Amniotic stem cell (primary cell): ENCODE results near the gene CORO1C.
"Not testable (repeated sequence)": the region's sequence is repeated elsewhere in the genome, so short reads cannot be mapped to it uniquely, and the experiment has no call there.

Experiments used
- DNase-seq: peaks from one replicate; lab custom pipeline; 2025; lab: John Stamatoyannopoulos, UW

Gene CORO1C

DNA sequence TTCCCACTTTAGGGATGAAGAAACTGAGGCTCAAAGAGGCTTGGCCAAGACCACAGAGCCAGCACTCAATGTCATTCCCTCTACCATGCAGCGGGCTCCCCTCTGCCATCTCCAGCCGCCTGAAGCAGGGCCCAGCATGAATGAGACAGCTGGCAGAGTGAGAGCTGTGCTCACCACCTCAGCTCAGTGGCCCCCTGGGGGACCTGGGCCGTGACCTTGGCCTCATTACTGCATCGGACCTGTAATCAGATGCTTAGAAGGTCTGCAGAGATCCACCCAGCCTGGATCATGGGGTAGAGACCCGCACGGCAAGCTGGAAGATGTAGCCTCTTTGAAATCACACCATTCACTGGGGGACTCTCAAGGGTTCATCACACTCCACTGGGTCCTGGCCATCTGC is 22.7 kb upstream of the CORO1C start:
- no peak for DNase-seq

- DNase-seq: no peak
Measured at GRCh38 chr12:108752387-108752786, 21.1 kb upstream of the CORO1C start.

DNA sequence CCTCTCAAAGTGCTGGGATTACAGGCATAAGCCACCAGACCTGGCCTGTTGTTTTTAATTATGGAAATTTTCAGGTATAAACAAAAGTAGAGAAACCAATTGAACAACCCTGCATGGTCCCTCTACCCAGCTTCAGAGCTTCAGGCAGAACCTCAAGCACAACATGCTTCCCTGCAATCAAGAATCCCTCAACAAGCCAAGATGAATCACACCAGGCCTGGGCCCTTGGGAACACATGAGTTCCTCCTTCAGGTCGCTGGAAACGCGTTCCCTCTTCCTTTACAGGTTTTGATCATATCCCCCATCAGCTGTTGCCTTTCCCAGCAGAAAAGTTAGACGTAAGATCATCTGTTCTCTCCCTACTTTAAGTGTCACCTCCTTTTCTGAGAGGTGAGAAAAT is 20.5 kb upstream of the CORO1C start:
- DNase-seq: no peak

- not testable (repeated sequence) for DNase-seq
Measured at GRCh38 chr12:108751003-108751402, 19.7 kb upstream of the CORO1C start.

DNA sequence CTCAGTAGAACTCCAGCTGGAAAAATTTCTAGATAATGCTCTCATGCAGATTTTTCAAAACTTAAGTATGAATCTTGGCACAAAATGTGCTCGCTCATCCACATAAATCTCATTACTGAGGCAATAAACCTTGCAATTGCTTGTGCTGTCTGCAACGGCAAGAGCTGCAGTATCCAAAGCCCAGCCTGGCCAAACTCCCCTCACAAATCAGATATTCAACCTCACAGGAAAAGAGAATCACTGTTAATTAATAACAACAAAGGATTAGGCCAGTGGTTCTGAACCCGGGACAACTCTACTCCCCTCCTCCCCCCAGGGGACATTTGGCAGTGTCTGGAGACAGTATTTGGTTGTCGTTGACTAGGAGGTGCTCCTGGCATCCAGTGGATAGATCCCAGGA is 19.2 kb upstream of the CORO1C start:
- no peak for DNase-seq

DNA sequence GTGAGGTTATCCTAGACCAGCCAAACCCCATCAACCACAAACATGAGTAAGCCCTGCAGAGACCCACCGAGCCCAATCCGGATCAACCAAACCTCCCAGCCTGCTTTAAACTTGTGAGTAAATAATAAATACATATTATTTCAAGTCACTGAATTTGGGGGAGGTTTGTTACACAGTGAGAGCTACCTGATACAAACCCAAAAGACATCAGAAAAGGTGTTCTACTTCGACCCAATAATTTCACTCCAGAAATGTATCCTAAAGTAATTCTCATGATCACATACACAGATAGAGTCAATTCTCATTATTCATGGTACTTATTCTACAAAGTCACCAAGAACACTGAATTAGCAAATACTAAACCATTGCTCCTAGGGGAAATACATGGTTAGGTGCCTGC is 16.2 kb upstream of the CORO1C start:
- no peak for DNase-seq

DNA sequence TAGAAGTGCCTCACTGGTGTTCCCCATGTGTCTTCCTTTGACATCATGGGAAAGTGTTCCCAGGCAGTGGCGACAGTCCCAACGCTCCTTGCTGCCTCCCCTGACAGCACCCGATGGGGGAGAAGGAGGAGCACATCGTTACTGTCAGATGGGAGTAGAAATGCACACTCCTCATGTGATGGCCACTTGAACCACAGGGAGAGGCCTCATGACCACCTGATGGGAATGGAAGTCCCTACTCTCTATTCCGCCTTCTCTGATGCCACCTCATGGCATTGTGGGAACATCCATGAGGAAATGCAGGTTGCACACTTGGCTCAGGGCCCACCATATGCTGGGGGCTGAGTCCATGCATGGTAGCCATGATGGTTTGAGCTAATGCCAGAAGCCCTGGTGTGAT is 14.3 kb upstream of the CORO1C start:
- no peak for DNase-seq

GRCh38 chr12:108744021-108744897 is 12.9 kb upstream of the CORO1C start:
- DNase-seq: no peak

DNA sequence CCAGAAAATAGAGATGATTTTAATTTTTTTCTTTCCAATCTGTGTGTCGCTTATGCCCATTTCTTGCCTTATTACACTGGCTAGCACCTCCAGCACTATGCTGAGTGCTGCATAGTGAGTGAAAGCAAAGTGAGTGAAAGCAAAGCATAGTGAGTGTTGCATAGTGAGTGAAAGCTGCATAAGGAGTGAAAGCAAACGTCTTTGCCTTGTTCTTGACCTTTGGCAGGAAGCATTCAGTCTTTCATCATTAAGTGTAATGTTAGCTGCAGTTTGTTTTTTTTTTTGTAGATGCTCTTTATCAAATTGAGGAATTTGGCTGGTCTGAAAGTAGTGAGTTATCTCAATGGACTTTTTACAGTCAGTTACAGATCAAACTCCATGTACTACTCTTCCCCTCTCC is 6.9 kb upstream of the CORO1C start:
- DNase-seq: no peak

DNA sequence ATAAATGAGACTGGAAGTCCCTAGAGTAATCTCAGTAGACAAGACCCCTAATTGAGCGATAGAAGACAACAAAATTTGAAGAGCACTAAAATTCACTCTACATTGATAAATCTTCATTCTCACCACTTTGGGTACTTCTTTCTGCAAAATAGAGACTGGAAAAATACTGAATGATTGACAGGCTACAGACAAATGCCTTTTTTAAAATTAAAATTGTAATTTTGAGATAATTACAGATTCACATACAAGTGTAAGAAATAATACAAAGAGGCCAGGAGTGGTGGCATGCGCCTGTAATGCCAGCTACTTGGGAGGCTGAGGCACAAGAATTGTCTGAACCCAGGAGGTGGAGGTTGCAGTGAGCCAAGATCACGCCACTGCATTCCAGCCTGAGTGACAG is 4.5 kb upstream of the CORO1C start:
- DNase-seq: no peak

- peak; percentile 71 for DNase-seq
Measured at GRCh38 chr12:108734200-108734906, 3.0 kb upstream of the CORO1C start.

DNA sequence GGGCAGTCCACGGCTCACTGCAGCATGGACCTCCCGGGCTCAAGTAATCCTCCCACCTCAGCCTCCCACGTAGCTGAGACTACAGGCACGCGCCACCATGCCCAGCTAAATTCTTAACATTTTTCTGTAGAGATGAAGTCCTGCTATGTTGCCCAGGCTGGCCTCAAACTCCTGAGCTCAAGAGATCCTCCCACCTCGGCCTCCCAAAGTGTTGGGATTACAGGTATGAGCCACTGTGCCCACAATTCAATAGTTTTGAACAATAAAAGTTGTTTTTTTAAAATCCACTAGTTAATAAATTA is 1.9 kb upstream of the CORO1C start:
- not testable (repeated sequence) for DNase-seq

DNA sequence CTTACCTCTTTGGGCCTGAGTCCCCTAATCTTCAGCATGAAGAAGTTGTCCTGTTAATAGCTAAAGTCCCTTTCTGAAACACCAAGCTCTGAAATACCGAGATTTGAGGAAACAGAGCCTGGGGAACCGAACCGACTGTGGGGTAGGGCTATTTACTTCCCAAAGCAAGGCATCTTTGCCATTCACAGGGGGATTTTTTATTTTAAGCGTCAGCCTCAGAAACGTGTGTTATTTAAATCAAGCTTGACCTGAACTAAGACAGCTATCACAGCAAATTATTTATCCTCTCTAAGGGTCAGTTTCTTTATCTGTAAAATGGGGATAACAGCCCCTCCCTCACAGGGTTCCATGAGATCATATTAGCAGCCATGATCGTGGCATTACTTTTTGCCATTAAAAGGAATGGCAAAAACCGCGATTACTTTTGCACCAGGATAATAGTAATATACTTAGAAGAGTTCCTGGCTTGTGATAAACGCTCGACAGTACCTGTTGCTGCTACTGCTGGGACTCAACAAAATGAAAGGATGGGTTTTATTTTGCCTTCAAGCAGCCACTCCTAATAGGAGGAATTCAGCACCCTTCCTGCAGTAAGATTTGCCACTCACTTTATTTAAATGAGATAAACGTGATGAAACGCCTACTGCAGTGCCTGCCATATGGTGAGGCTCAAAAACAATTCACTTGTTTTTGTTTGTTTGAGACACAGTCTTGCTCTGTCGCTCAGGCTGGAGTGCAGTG is 1.3 kb upstream of the CORO1C start:
- DNase-seq: no peak

DNA sequence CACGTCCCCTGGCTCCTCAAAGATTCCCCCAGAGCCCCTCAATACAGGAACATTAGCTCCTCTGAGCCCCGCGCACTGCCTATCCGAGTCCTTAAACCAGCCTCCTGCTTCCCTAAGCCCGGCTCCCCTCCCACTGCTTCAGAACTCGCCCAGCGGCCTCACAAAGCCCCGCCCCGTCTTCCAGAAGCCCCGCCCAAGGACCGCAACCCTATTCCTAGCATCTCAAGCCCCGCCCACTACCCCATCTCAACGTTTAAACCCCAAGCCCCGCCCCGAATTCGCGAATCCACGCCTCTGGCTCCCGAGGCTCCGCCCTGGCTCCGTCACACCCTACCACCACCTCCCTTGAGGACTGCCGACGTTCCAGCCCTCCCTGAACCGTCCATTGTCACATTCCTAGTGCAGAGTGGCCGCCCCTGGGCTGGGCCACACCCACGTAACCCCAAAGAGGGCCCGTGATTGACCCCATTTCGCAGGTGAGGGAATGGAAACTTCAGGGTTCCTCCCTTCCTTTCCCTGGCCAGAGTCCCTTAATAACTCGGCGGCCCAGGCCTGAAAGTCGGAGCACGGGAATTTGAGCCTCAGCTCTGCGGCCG is 646 bp upstream of the CORO1C start:
- peak; percentile 100 for DNase-seq

DNA sequence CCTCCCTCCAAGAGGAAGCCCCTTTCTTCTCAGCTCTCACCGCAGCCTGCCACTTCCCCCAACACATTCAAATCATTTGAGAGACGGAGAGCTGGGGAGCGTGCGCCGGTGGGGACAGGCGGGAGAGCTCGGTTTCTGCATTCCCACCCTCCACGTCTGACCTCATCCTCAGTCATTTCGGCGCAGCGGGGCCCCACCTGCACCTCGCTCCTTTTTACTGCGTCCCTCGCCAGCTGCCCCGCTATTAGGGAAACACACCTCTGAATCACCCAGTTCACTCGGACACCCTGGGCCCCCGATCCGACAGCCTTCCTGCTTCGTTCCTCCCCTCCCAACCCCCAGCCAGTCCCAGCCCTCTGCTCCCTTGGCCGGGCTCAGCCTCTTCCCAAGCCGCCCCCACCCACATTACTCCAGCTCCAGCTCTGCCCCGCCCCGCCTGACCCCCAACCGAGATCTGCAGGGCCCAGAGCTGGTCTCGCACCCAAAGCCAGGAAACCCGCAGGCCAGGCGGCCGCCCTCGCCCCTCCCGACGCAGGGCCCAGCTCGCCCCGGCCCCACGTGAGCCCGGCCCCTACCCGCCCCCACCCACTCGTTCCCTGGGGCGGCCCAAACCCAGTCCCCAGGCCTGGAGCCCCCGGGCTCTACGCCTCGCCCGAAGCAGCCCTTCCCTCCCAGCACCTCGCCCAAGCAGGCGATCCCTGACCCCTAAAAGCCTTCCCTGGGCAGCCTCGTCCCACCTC is 783 bp downstream of the CORO1C start:
- peak; percentile 35 for DNase-seq

- no peak for DNase-seq
Measured at GRCh38 chr12:108729612-108730364, 1.5 kb downstream of the CORO1C start.

DNA sequence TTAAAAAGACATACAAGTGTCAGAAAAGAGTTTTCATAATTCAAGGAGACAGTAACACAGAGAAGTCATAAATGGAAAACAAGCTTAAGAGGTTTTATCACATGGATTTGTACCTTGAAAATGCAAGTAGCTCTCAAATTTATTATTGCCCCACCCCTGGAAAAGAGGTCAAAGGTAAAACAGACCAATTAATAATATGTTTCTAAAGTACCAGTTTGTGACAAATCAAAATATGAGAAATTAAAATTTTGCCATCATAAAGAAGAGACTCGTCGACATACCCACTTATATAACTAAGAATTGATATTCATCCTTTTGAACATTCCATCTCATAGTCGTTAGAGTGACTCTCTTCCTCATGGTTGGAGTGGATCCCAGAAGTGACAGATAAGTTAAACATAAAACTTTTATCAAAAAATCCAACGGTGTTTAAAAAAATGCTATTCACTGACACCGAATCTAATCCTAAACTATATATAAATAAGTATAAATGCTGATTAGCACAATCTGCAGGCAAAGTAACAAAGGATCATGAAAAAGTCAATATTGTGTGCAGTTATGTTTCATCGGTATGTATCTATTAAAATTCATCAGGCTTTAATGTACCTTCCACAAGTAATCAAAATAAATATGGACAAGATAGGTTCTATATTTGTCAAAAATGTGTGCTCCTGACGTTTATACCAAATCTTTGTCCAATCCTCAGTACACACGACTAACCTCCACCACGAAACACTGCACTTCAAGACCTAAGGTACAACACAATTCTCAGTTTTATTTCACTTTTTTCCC is 2.3 kb downstream of the CORO1C start:
- DNase-seq: no peak

- no peak for DNase-seq
Measured at GRCh38 chr12:108727868-108728735, 3.2 kb downstream of the CORO1C start.

GRCh38 chr12:108727161-108727560 is 4.2 kb downstream of the CORO1C start:
- DNase-seq: no peak

DNA sequence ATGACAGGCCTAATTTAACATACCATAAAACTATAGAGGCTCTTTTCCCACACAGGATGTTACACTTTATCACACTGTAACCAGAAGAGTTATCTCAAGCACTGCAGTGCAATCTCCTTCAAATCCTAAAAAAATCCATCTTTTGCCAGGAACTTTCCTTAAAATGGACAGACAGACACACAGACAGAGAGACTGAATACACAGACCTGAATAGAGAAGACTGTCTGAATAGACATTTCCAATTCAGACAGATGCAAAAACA is 6.5 kb downstream of the CORO1C start:
- DNase-seq: no peak
